H9 (cell line): Measurements from ENCODE around the gene SSRP1. TPM values are rescaled to one million over a fixed set of nuclear protein-coding genes. Genes with fewer than 3 reads are reported as not detected.
"Not testable (repeated sequence)": the region's sequence is repeated elsewhere in the genome, so short reads cannot be mapped to it uniquely, and the experiment has no call there.

Experiments
- DNase-seq: peaks from one replicate; pipeline ENCODE4 v3.0.0-alpha.2; 2017
- H2AFZ ChIP-seq: one replicate; pipeline ENCODE4 v1.6.1; 2013; ENCODE audit warnings: mild to moderate bottlenecking, low read length, control low read depth, moderate library complexity
- H2AK5ac ChIP-seq: 2 replicates; pipeline ENCODE4 v1.6.1; 2013; ENCODE audit warnings: low read length, control low read depth, mixed read lengths; ENCODE audit not compliant: insufficient read length
- H2BK120ac ChIP-seq: one replicate; pipeline ENCODE4 v1.6.1; 2013; ENCODE audit warnings: low read depth, mild to moderate bottlenecking, low read length, control low read depth, inconsistent platforms; ENCODE audit not compliant: poor library complexity, severe bottlenecking
- H2BK12ac ChIP-seq: 2 replicates; pipeline ENCODE4 v1.6.1; 2013; ENCODE audit warnings: low read length, control low read depth, mixed read lengths, low read depth; ENCODE audit not compliant: insufficient read length
- H2BK15ac ChIP-seq: 2 replicates; pipeline ENCODE4 v1.6.1; 2013; ENCODE audit warnings: low read depth, low read length, control low read depth
- H2BK20ac ChIP-seq: one replicate; pipeline ENCODE4 v1.6.1; 2013; ENCODE audit warnings: low read depth, mild to moderate bottlenecking, low read length, control low read depth, inconsistent platforms; ENCODE audit not compliant: poor library complexity, severe bottlenecking
- H2BK5ac ChIP-seq: 2 replicates; pipeline ENCODE4 v1.6.1; 2013; ENCODE audit warnings: low read length, control low read depth, mixed read lengths; ENCODE audit not compliant: insufficient read length
- H3K14ac ChIP-seq: 2 replicates; pipeline ENCODE4 v1.6.1; 2013; ENCODE audit warnings: low read length, control low read depth; ENCODE audit not compliant: insufficient read depth
- H3K18ac ChIP-seq: 2 replicates; pipeline ENCODE4 v1.6.1; 2013; ENCODE audit warnings: low read depth, mild to moderate bottlenecking, mixed read lengths, low read length, control low read depth; ENCODE audit not compliant: insufficient read length
- H3K23ac ChIP-seq: 2 replicates; pipeline ENCODE4 v1.6.1; 2013; ENCODE audit warnings: low read length, control low read depth, mixed read lengths, low read depth; ENCODE audit not compliant: insufficient read length
- H3K23me2 ChIP-seq: 2 replicates; pipeline ENCODE4 v1.6.1; 2013; ENCODE audit warnings: low read depth, mild to moderate bottlenecking, mixed read lengths, low read length, control low read depth; ENCODE audit not compliant: insufficient read length, poor library complexity, severe bottlenecking
- H3K27ac ChIP-seq: 2 replicates; pipeline ENCODE4 v1.5.1; 2013; ENCODE audit warnings: low read length, control low read depth, mixed read lengths, low read depth; ENCODE audit not compliant: insufficient read length
- H3K27me3 ChIP-seq: 2 replicates; pipeline ENCODE4 v1.6.1; 2013; ENCODE audit warnings: low read length, control low read depth, inconsistent platforms; ENCODE audit not compliant: insufficient read depth
- H3K4ac ChIP-seq: 2 replicates; pipeline ENCODE4 v1.6.1; 2013; ENCODE audit warnings: low read depth, mild to moderate bottlenecking, control low read depth, inconsistent platforms, low read length, moderate library complexity
- H3K4me1 ChIP-seq: 2 replicates; pipeline ENCODE4 v1.6.1; 2013; ENCODE audit warnings: low read length, control low read depth, inconsistent platforms; ENCODE audit not compliant: insufficient read depth
- H3K4me2 ChIP-seq: 2 replicates; pipeline ENCODE4 v1.6.1; 2013; ENCODE audit warnings: low read length, control low read depth, mixed read lengths; ENCODE audit not compliant: insufficient read length, insufficient read depth
- H3K56ac ChIP-seq: 2 replicates; pipeline ENCODE4 v1.6.1; 2013; ENCODE audit warnings: low read depth, mild to moderate bottlenecking, mixed read lengths, low read length, control low read depth; ENCODE audit not compliant: insufficient read length
- H3K79me1 ChIP-seq: 2 replicates; pipeline ENCODE4 v1.6.1; 2013; ENCODE audit warnings: low read depth, mild to moderate bottlenecking, moderate library complexity, low read length, control low read depth, inconsistent platforms; ENCODE audit not compliant: insufficient read depth, poor library complexity, severe bottlenecking
- H3K79me2 ChIP-seq: 2 replicates; pipeline ENCODE4 v1.6.1; 2013; ENCODE audit warnings: low read length, control low read depth, inconsistent platforms; ENCODE audit not compliant: insufficient read depth
- H3K9ac ChIP-seq: 2 replicates; pipeline ENCODE4 v1.6.1; 2013; ENCODE audit warnings: low read length, control low read depth, mixed read lengths; ENCODE audit not compliant: insufficient read length; ENCODE audit errors: extremely low read depth
- H3K9me3 ChIP-seq: one replicate; pipeline ENCODE4 v1.6.1; 2013; ENCODE audit warnings: low read depth, low read length, inconsistent platforms; ENCODE audit not compliant: control insufficient read depth
- H3T11ph ChIP-seq: one replicate; pipeline ENCODE4 v1.6.1; 2013; ENCODE audit warnings: mild to moderate bottlenecking, low read length, control low read depth, inconsistent platforms
- H4K20me1 ChIP-seq: one replicate; pipeline ENCODE4 v1.6.1; 2013; ENCODE audit not compliant: control insufficient read depth, insufficient read length, insufficient read depth
- H4K5ac ChIP-seq: 2 replicates; pipeline ENCODE4 v1.6.1; 2013; ENCODE audit warnings: low read depth, mild to moderate bottlenecking, mixed read lengths, low read length, control low read depth; ENCODE audit not compliant: insufficient read length
- H4K8ac ChIP-seq: replicated peaks from 2 replicates; pipeline ENCODE4 v1.6.1; 2013; ENCODE audit warnings: low read length, control low read depth, mixed read lengths, low read depth; ENCODE audit not compliant: insufficient read length
- H4K91ac ChIP-seq: 2 replicates; pipeline ENCODE4 v1.6.1; 2013; ENCODE audit warnings: low read depth, mild to moderate bottlenecking, moderate library complexity, mixed read lengths, low read length, control low read depth; ENCODE audit not compliant: insufficient read length
- H3K27ac Mint-ChIP-seq, 3 experiments: 2 replicates in 2 of 3; 3 replicates in 1 of 3; pipeline ENCODE4 v1.8.0; 2020 to 2021; ENCODE audit warnings: mixed read lengths in 3 of 3, mild to moderate bottlenecking in 1 of 3, moderate library complexity in 1 of 3
- H3K27me3 Mint-ChIP-seq: 2 replicates; pipeline ENCODE4 v1.8.0; 2021; ENCODE audit warnings: low read depth, mild to moderate bottlenecking, moderate library complexity, mixed read lengths
- H3K36me3 Mint-ChIP-seq, 3 experiments: 2 replicates in 2 of 3; 3 replicates in 1 of 3; pipeline ENCODE4 v1.8.0; 2020 to 2021; ENCODE audit warnings: low read depth in 3 of 3, mixed read lengths in 3 of 3; ENCODE audit not compliant: insufficient read depth in 1 of 3
- H3K4me1 Mint-ChIP-seq, 2 experiments: 2 replicates each; pipeline ENCODE4 v1.8.0; 2020; ENCODE audit warnings: mixed read lengths in 2 of 2
- H3K4me3 Mint-ChIP-seq, 2 experiments: 2 replicates in 1 of 2; 3 replicates in 1 of 2; pipeline ENCODE4 v1.8.0; 2020 to 2021; ENCODE audit warnings: mild to moderate bottlenecking in 2 of 2, mixed read lengths in 2 of 2, moderate library complexity in 1 of 2
- H3K9me3 Mint-ChIP-seq, 2 experiments: 2 replicates in 1 of 2; 3 replicates in 1 of 2; pipeline ENCODE4 v1.8.0; 2020; ENCODE audit warnings: mild to moderate bottlenecking in 2 of 2, mixed read lengths in 2 of 2, moderate library complexity in 1 of 2
- WGBS: extraction: QIAGEN DNeasy Blood & Tissue Kit; methylation state at CpG from one replicate; pipeline ENCODE4 v1.1.7; 2013; ENCODE audit warnings: missing lambda C conversion rate, low lambda C conversion rate, mixed read lengths; ENCODE audit not compliant: insufficient read length; ENCODE audit errors: extremely low coverage; 5-methylcytosine and 5-hydroxymethylcytosine counted together
- total RNA-seq: library from RNA; stranded (reverse); gene quantifications from 2 replicates; pipeline ENCODE4 v1.2.1, GENCODE V29; 2021
- TF ChIP-seq, protein P1 (sequence below): fragments of 200-600 bp; sonication (generic); conservative IDR thresholded peaks from 3 replicates; pipeline ENCODE4 v1.8.0; 2021; ENCODE audit warnings: antibody characterized with exemption, mild to moderate bottlenecking

The SSRP1 gene
- total RNA-seq, 1 experiment from 2014 or later = 202 TPM

DNA sequence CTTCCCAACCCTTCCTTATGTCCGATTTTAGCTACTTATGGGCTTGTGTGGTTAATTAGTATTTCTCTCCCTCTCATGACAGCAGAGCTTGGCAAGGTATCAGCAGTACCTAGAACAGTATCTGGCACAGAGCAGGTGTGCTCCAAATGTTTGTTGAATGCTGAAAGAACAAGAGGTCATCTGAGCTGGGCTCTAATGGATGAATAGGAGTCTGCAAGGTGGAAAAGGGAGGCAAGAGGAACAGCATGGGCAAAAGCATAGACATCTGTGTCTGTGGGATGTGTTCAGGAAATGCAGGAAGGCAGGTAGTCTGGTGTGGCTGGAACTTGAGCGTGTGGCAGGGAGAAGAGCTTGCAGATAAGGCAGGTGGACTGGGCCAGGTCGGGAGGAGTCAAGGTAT is 26.2 kb upstream of the SSRP1 start:
- no peaks in the 10 kb centered on the region for H3K27me3 ChIP-seq
- no peak overlapping the region for H3K4me2 ChIP-seq
- no peak overlapping the region for H3K27ac ChIP-seq
- no peak overlapping the region for H3K23ac ChIP-seq
- no peak overlapping the region for H3K14ac ChIP-seq
- no peak overlapping the region for H2BK5ac ChIP-seq
- peaks cover 40 to 41% of the 10 kb centered on the region in 2 experiments for H3K4me1 Mint-ChIP-seq
- H3K27me3 Mint-ChIP-seq = peaks cover 32% of the 10 kb centered on the region
- no peak overlapping the region for H2BK15ac ChIP-seq
- no peaks in the 10 kb centered on the region for H4K20me1 ChIP-seq
- H3K36me3 Mint-ChIP-seq = no peaks in the 10 kb centered on the region
- peaks cover 6% of the 10 kb centered on the region for H3K4me1 ChIP-seq
- H3K79me2 ChIP-seq = no peaks in the 10 kb centered on the region
- H4K5ac ChIP-seq = no peak overlapping the region
- H3K4me3 Mint-ChIP-seq = no peak overlapping the region
- no peak overlapping the region for H3K56ac ChIP-seq
- no peak overlapping the region for H2BK20ac ChIP-seq
- H4K91ac ChIP-seq = no peak overlapping the region
- WGBS = no CpG with 5 or more reads among the region's 3 CpGs
- no peak overlapping the region for H3K27ac Mint-ChIP-seq
- H4K8ac ChIP-seq = no peak overlapping the region
- H3K9me3 ChIP-seq = no peaks in the 10 kb centered on the region
- H3K9me3 Mint-ChIP-seq = 0 out of 5 replicates have a peak, but pooled peaks cover 0 to 2% of the 10 kb centered on the region in 2 experiments
- TF ChIP-seq, protein P1, sequence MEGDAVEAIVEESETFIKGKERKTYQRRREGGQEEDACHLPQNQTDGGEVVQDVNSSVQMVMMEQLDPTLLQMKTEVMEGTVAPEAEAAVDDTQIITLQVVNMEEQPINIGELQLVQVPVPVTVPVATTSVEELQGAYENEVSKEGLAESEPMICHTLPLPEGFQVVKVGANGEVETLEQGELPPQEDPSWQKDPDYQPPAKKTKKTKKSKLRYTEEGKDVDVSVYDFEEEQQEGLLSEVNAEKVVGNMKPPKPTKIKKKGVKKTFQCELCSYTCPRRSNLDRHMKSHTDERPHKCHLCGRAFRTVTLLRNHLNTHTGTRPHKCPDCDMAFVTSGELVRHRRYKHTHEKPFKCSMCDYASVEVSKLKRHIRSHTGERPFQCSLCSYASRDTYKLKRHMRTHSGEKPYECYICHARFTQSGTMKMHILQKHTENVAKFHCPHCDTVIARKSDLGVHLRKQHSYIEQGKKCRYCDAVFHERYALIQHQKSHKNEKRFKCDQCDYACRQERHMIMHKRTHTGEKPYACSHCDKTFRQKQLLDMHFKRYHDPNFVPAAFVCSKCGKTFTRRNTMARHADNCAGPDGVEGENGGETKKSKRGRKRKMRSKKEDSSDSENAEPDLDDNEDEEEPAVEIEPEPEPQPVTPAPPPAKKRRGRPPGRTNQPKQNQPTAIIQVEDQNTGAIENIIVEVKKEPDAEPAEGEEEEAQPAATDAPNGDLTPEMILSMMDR = no peak
- no peak overlapping the region for H3K4ac ChIP-seq
- H3K23me2 ChIP-seq = no peaks in the 10 kb centered on the region
- no peak overlapping the region for H3T11ph ChIP-seq
- H2AK5ac ChIP-seq = no peak overlapping the region
- H2BK120ac ChIP-seq = no peak overlapping the region
- H2BK12ac ChIP-seq = no peak overlapping the region
- no peak for DNase-seq
- H3K79me1 ChIP-seq = no peaks in the 10 kb centered on the region
- no peak overlapping the region for H3K9ac ChIP-seq
- H3K18ac ChIP-seq = no peak overlapping the region
- H2AFZ ChIP-seq = no peak overlapping the region

DNA sequence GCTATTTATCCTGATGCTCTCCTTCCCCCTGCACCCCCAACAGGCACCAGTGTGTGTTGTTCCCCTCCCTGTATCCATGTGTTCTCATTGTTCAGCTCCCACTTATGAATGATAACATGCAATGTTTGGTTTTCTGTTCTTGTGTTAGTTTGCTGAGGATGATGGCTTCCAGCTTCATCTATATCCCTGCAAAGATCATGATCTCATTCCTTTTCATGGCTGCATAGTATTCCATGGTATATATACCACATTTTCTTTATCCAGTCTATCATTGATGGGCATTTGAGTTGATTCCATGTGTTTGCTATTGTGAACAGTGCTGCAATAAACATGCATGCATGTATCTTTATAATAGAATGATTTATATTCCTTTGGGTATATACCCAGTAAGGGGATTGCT is 25.7 kb upstream of the SSRP1 start:
- not testable (repeated sequence) for H4K20me1 ChIP-seq, H3K23ac ChIP-seq, H2BK12ac ChIP-seq, H3K4me2 ChIP-seq, H2BK5ac ChIP-seq, DNase-seq, H3K9me3 ChIP-seq, H3K79me2 ChIP-seq, H3K27ac Mint-ChIP-seq, H3K36me3 Mint-ChIP-seq, H4K8ac ChIP-seq, H3K4ac ChIP-seq, H3K23me2 ChIP-seq, H3K27me3 ChIP-seq, H2AK5ac ChIP-seq, H3K9me3 Mint-ChIP-seq, H3K4me1 ChIP-seq, H3K56ac ChIP-seq, H3K27ac ChIP-seq, H2BK20ac ChIP-seq, H2BK15ac ChIP-seq, H3K4me3 Mint-ChIP-seq, H3K9ac ChIP-seq, H3K14ac ChIP-seq, H2BK120ac ChIP-seq, H3T11ph ChIP-seq, H4K91ac ChIP-seq, H4K5ac ChIP-seq, H2AFZ ChIP-seq, H3K18ac ChIP-seq, H3K79me1 ChIP-seq
- Mint-ChIP-seq H3K4me1 (peaks cover 35 to 36% of the 10 kb centered on the region in 2 experiments), H3K27me3 (peaks cover 36% of the 10 kb centered on the region)
